GM18909 (cell line): ENCODE measurements around the gene USH2A.

Source experiments
- ATAC-seq: cut with Tn5 transposase; IDR thresholded peaks from one replicate; pipeline ENCODE4 v1.9.1; 2021; ENCODE audit warnings: mild to moderate bottlenecking; ENCODE audit not compliant: unreplicated experiment, poor library complexity

The USH2A gene

DNA sequence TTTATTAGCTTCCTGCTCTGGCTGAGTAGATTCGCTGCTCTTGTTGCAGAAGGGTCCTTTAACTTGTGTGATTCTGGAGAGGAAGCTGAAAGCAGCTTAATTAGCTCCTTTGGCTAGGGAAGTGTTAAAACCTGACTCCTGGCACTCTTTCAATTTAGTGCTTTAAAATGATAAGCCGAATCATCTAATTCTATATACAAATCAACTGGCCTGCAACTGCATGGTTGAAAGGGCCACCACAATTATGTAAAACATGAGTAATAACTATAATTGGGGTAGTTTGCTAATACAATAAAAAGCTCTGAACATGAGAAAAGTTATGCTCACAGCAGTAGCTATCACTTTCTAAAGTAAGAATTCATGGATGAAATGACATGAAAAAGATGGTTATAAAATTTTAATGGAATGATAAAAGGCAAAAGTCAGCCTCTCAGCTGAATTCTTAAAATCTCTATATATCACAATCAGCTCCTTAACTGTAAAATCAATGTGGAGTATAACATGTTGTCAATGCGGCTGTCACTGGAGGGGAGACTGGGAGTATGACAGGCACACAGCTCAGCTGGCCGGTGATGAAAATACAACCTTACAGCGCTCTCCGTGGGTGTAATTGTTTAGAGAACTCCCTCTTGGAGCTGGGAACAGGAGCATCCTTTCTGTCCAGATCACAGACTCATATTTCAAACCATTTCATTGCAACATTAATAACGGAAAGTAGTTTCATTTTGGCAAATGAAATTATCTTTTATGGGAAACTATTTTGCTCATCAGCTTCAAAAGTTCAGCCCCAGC lies 531.8 kb downstream of the USH2A start:
- ATAC-seq: no peak

DNA sequence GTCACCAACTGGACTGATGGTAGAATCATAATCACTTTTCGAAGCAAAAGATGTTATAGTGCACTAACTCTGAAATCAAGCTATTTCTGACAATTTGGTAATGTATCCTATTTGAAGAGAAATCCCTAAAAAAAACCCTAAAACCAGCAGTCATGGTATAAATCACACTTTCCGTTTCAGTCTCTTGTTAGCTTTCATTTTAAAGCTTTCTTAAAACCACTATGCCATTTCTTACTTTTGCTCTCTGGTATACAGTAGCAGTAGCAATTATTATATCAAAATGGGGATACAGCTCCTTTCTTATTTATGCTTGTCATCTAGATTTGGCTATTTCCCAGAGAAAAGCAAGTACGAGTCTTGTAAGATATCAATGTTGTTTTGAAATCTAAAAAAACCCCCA lies 532.8 kb downstream of the USH2A start:
- no peak for ATAC-seq

DNA sequence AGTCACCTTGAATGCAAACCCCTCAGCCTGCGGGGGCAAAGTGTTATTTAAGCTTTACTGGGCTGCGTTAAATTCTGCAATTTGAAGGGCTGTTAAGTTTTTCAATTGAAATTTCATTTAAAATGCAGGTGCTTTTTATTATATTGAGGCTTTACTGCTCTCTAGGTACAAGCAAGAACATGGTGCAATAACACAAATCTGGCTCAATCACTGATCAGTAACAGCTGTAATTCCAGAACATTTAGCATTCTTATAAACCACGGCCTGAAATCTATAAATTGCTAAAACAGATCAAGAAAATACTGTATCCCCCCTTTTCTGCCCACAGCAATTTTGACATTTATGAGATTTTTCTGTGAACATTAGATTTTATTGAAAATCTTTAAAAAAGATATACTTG lies 533.4 kb downstream of the USH2A start:
- no peak for ATAC-seq

DNA sequence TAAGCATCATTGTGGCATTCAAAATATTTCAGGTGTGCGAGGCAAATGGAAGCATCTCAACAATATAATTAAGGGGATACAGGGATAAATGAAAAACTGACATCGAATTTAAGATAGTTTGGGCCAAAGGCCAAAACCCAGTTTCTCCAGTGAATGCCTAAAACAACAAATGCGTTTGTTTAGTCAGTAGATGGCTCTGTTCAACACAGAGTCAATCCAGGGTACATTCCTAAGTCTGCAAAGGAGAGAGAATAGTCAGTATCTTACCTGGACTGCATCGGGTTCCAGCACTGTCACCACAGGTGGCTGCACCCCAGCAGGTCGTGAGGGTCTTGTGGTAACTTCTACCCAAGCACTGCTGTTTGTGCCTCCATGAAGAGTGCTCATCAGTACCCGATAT lies 535.1 kb downstream of the USH2A start:
- ATAC-seq: no peak

DNA sequence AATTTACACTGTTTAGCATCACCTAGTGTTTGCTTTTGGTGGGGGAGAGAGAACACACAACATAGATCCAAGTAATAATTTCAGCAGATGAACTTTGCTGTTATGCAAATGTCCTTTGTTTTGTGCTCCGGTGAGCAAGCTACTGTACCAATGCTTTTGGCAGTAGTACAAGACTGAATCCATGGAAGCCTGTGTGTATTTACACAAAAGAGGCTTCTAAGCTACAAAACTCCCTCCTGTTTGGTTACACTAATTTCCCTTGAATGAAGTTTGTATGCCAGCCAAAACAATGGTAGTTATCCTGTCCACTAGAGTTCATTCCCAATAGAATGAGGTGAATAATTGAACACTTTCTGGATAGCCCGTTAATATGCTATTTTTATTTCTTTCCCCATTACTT lies 535.6 kb downstream of the USH2A start:
- no peak for ATAC-seq

DNA sequence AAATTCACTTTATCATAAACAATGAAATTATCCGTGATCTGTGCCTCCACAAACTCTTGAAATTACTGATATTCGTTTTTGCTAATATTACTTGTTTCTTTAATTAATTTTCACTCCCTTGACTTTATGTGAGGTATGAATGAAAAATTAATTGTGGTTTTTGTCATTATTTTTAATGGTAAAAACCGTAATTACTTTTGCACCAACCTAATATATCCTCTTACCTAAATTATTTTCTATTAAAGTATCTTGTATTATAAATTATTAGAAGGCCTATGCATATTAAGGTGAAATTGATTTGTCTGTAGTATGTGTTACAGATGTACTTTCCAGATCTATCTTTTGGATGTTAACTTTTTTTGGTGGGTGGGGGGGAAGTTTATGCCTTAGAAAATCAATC lies 540.2 kb downstream of the USH2A start:
- ATAC-seq: no peak

DNA sequence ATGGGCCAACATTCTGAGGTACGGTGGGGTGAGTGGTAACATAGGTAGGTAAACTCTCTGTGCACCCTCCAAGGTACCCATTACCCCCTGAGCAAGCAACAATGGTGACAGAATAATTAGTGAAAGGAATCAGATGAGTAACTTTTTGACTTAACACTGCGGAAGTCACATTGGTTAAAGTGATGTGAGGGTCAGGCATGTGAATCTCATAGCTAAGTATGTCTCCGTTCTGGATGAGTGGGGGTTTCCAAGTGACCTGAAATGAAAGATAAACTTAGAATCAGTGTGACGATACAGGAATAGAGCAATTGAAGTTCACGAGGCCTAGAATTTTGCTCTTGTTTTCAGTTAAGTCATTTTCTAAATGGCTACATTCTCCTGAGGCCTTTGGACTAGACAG lies 544.4 kb downstream of the USH2A start:
- no peak for ATAC-seq

DNA sequence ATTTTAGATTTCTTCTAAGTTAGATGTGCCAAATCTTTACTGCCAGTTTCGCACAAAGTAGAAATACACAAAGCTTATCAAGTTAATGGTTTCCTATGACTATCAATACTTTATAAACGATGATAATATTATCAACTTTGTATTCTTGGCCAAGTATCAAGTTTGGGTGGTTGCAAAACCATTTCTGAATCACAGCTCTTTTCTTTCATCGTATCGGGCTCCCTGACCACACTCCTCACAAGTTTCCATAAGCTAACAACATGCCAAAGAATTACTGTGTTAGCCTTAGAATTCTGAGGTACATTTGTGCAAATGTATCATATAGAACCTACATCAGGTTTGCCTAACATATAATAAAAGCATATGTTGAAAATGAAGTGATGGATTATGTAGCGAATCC lies 545.1 kb downstream of the USH2A start:
- ATAC-seq: no peak

DNA sequence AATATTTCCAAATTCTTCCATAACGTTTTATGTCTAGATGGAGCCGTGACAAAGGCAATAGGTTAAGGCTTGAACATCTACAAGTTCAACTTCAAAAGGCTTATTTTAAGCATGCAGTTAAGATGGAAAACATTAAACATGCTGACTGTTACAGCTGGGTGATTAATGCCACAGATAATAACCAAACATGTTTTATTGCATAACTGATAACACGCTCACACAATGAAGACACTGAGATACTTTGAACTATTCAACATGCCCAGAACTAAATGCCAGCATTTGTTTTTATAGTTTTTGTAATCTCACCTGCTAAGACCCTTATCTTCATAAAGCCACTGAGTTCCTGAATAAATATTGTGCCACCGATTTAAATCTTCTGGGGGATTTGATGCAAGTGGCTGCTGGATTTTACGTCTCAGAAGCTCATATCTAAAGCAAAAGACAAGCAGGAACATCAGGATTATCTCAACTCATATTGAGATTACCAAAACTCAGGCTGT lies 545.7 kb downstream of the USH2A start:
- no peak for ATAC-seq

DNA sequence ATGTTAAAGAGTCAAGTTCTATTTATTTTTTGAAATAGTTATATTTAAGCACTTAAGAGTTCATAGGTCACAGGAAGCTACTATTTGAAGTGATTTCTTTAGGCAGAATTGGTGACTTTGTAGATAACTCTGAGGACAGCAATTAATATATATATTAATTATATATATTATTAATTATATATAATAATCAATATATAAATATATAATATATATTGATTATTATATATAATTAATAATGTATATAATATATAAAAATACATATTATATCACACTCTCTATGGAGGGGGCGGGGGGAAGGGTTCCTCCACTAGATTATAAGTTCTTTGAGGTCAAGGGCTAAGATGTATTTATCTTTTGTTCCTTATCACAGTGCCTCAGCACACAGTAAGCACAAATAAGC lies 547.5 kb downstream of the USH2A start:
- ATAC-seq: no peak

DNA sequence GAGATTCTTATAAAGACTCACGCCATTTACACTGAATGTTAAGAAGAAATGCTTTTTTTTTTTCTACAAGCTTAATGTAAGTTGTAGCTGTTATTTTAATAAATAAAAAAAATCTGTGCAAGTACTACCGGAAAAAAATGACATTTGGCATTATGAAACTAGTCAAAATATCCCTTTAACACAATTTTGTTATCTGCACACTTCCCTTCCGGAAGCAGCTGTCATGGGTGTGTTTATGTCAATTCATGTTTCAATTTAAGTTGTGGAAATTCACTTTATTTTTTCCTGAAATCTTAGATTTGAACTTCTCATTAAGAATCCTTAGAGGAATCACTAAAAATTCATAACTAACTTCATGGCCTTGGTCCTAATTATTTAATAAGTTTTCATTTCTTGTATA lies 548.0 kb downstream of the USH2A start:
- ATAC-seq: no peak

DNA sequence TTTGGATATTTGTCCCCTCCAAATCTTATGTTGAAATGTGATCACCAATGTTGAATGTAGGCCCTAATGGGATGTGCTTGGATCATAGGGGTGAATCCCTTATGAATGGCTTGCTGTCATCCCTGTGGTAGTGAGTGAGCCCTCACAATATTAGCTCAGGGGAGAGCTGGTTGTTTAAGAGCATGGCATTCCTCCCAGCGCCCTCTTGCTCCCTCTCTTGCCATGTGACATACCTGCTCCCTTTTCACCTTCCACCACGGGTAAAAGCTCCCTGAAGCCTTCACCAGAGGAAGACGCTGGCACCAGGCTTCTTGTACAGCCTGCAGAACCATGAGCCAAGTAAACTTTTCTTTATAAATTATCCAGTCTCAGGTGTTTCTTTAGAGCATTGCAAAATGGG lies 550.6 kb downstream of the USH2A start:
- no peak for ATAC-seq

DNA sequence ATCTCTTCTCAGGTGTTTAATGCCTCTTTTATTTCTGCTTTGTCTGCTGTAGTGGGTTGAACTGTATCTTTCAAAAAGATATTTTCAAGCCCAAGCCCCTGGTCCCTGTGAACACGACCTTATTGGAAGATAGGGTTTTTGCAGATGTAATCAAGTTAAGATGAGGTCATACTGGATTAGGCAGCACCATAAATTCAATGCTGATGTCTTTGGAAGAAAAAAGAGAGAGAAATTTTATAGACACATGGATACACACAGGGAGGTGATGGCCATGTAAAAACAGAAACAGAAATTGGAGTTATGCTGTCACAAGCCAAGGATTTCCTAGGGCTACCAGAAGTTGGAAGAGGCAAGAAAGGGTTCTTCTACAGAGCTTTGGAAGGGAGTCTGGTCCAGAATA lies 554.7 kb downstream of the USH2A start:
- no peak for ATAC-seq

DNA sequence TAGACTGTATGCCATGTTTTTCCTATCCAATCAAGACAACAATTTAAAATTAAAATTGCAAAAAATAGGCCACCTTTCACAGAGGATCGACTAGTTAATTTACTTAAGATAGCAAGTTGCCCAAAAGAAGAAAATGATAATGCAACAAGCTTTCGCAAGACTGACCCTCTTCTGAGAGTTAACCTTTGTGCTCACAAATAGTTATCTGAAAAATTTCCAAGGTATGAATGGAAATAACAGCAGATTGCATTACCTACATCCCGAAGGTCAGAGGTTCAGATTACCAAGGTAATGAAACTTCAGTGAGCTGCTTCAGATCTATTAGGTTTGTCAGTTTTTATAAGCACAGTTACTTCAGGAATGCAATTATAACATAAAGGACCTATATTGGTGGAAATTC lies 558.2 kb downstream of the USH2A start:
- no peak for ATAC-seq

DNA sequence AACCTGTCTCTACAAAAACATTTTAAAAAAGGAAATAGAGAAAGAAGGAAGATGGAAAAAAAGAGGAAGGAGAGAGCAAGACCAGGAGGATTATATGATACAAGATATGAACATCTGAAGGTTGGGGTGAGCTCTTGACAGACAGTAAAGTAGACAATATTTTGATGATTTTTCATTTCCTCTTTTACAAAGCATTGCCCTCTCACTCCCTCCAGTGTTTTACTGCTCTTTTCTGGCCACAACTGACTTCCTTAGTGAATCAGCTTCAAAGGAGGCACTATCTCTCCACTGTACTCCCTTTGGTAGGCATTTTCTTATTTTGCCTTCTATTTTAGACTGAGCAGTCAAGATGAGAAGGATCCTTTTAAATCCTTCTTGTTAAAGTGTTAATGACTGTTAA lies 559.5 kb downstream of the USH2A start:
- ATAC-seq: peak; percentile 51

DNA sequence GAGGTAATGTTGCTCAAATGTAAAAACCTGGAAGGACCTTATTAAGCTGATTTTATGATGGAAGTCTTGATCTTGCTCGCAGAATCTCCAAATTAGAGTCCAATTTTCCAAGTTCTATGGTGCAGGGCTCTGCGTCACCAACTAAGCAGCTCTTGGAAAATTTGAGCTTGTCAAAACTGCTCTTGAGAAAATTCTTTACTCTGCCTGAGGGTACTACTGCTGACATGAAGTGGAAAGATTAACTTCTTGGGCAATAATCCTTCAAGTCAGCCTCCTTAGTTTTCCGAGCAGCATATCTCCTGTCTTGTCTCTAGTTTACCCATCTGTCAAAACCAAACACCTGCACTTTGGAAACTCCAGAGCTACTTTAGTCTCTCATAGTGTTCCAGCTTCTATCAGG lies 562.4 kb downstream of the USH2A start:
- no peak for ATAC-seq

DNA sequence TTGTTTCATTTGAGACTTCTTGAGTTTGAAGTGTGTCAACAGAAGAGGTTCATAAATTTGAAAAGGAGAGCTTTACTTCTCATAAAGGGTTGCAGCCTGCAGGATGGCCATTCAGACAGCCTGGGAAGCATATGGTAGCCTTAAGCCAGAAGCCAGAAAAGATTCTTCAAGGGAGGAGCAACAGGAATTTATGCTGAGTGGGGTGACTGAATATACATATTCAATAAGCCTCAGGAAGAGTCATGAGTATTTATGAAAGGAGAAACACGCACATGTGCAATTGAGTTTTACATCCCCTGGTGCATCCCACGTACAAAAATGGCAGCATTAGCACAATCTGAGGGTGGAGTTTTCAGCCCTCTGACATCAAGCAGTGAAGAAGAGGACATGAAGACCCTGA lies 565.9 kb downstream of the USH2A start:
- no peak for ATAC-seq

DNA sequence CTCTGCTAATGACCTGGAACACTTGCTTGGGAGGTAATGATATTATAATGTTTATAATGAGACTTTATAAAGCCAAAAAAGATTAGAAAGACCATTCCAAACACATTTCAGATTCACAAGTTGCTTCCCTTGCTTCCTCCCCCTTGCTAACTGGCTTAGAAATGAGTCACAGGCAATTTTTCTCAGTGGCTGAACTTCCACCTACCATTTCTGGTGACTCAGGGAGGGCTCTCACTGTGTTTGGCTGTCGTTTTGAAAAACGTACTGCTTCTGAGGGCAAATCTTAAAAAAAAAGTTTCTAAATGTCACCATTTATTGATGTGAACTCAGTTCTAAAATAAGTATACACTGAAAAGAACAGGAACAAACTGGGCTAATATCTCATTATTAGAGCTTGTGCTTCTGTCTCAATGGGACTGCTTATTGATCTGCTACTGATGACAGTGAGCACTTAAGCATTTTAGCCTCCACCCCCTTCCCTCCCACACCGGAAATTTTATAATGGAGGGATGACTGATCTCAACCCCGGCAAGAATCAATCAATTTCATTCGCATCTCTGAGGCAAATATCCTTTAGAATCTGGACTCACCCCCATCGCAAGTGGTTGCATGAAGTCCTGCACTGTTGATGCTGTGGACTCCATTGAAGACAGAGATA lies 577.9 kb downstream of the USH2A start:
- ATAC-seq: no peak

DNA sequence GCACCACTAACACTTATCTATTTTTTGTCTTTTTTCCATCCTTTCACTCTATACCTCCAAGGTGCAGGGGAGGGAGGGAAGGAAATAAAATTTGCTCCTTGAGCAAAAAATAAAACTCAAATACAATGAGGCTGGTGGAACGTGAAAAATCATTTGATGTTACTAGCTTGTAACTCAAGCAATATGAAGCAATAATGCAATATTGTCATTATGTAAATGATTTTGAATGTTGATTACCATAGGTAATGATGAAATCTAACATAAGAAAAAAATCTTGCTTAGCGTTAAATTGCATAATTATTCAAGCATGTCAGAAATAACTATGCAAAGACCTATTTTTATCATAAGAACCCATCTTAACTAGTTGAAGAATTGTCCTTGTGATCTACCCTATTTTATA lies 578.5 kb downstream of the USH2A start:
- ATAC-seq: no peak

DNA sequence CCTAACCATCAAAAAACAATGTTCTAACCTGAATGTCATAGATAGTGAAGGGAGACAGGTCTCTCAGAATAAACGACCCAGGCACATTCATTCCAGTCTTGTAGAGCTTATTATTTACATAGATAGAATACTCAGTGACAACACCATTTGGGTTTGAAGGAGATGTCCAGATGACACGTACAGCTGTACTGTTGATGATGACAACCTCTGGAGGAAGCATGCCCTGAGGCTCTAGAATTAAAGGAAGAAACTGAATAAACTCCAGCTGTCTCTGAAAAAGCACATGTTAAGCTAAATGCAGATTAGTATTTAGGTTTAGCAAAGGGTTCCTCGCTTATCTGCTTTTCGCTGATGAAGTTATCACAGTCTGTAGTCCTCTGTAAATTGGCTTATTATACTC lies 579.0 kb downstream of the USH2A start:
- no peak for ATAC-seq

DNA sequence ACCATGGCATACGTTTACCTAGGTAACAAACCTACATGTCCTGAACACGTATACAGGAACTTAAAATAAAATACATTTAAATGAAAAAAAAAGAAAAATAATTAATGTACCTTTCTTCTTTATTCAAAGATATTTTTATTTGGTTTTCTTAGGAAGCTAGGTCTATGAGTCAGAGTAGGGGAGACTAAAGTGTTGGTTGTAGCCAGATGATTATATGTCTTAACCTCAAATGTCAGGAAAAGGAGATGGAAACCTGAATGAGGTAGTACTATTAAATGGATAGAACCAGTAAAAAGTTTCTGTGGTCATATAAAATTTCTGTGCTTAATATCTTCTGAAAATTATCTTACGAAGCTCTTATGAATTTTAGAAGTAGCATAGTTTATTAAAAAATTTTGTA lies 580.3 kb downstream of the USH2A start:
- no peak for ATAC-seq

DNA sequence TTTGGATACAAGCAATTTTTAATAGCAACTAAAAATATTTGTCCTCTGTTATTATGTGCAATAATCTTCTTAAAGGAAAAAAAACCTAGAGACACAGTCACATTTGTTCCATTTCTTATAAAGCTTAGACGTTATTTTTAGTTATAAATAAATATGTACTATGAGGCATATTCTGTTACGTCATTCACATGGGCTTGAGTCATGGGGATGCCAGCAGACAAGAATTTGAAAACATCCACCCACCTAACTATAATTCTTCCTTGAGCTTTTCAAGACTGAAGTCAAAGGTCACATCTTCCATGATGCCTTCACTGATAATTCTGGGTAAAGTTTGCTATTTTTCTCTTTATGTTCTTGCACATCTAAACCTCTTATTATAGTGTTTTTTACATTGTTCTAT lies 587.3 kb downstream of the USH2A start:
- no peak for ATAC-seq
